Ascending aorta (tissue), 2 donors: ENCODE measurements around the gene CLMN. TPM values are rescaled to one million over a fixed set of nuclear protein-coding genes. Genes with fewer than 3 reads are reported as not detected.

Experiments used
- DNase-seq, 2 donors: peaks; one replicate each; pipeline ENCODE4 v3.0.0-alpha.2; 2019; ENCODE audit warnings: low spot score in 2 of 2
- H3K27ac ChIP-seq, 2 donors: fragments of 200-600 bp; sonication (generic); one replicate each; pipeline ENCODE4 v1.5.1; 2016 to 2017; ENCODE audit warnings: mild to moderate bottlenecking in 1 of 2
- H3K27me3 ChIP-seq: fragments of 200-600 bp; sonication (generic); one replicate; pipeline ENCODE4 v1.5.1; 2017
- H3K36me3 ChIP-seq, 2 donors: fragments of 200-600 bp; sonication (generic); one replicate each; pipeline ENCODE4 v1.5.1; 2016
- H3K4me1 ChIP-seq, 2 donors: fragments of 200-600 bp; sonication (generic); one replicate each; pipeline ENCODE4 v1.5.1; 2016 to 2017; ENCODE audit warnings: mild to moderate bottlenecking in 1 of 2
- H3K4me3 ChIP-seq, 2 donors: fragments of 200-600 bp; sonication (generic); one replicate each; pipeline ENCODE4 v1.5.1; 2016 to 2017; ENCODE audit warnings: mild to moderate bottlenecking in 1 of 2
- H3K9me3 ChIP-seq, 2 donors: fragments of 200-600 bp; sonication (generic); one replicate each; pipeline ENCODE4 v1.5.1; 2016
- CTCF ChIP-seq, 3 experiments: fragments of 200-600 bp in 2 of 3; fragments of 450-650 bp in 1 of 3; sonication (generic) in 2 of 3; IDR thresholded peaks; one replicate each; pipeline ENCODE4 v1.5.1; 2016 to 2019; ENCODE audit warnings: antibody characterized with exemption in 3 of 3, mild to moderate bottlenecking in 1 of 3, moderate library complexity in 1 of 3
- intact Hi-C: fragments of 100-400 bp; cut with DNase I; formaldehyde crosslinking; loops from one replicate; pipeline ENCODE4 v1.15.1; 2023
- total RNA-seq: library from RNA; depleted of rRNA; stranded (reverse); fragments of >200 nt; gene quantifications from one replicate; pipeline ENCODE4 v1.1.0, GENCODE V29; 2016

CLMN gene
- total RNA-seq, 1 donor from 2014 or later, result 4.7 TPM

GRCh38 chr14:95282354-95282985, 37.2 kb downstream of the CLMN start:
- Histone ChIP-seq H3K4me1 (no peaks in the 10 kb centered on the region), H3K36me3 (no peaks in the 10 kb centered on the region), H3K27ac (no peak overlapping the region), H3K9me3 (no peaks in the 10 kb centered on the region), H3K4me3 (no peak overlapping the region), H3K27me3 (no peaks in the 10 kb centered on the region)
- no peak for TF ChIP-seq CTCF (IDR thresholded peaks at IDR 0.05)
- no peak for DNase-seq
- intact Hi-C loops, result no loop called here

- no peak overlapping the region for H3K4me3 ChIP-seq
- intact Hi-C loops, result no loop called here
- no peaks in the 10 kb centered on the region for H3K9me3 ChIP-seq
- no peaks in the 10 kb centered on the region for H3K27me3 ChIP-seq
- no peak overlapping the region for H3K27ac ChIP-seq
- no peak for TF ChIP-seq CTCF (IDR thresholded peaks at IDR 0.05)
- no peaks in the 10 kb centered on the region for H3K4me1 ChIP-seq
- no peaks in the 10 kb centered on the region for H3K36me3 ChIP-seq
- no peak for DNase-seq
Measured at GRCh38 chr14:95281560-95282176, 38.0 kb downstream of the CLMN start.

- H3K27me3 ChIP-seq, result no peaks in the 10 kb centered on the region
- no peaks in the 10 kb centered on the region for H3K36me3 ChIP-seq
- H3K9me3 ChIP-seq, result no peaks in the 10 kb centered on the region
- no peaks in the 10 kb centered on the region for H3K4me1 ChIP-seq
- H3K27ac ChIP-seq, result no peak overlapping the region
- TF ChIP-seq CTCF (IDR thresholded peaks at IDR 0.05), result no peak
- intact Hi-C loops, result no loop called here
- DNase-seq, result no peak
- H3K4me3 ChIP-seq, result no peak overlapping the region
Measured at GRCh38 chr14:95275494-95275893, 44.2 kb downstream of the CLMN start.

- Histone ChIP-seq H3K9me3 (no peaks in the 10 kb centered on the region), H3K27me3 (no peaks in the 10 kb centered on the region), H3K27ac (no peak overlapping the region), H3K4me3 (no peak overlapping the region), H3K4me1 (no peaks in the 10 kb centered on the region), H3K36me3 (no peaks in the 10 kb centered on the region)
- DNase-seq, result no peak
- intact Hi-C loops, result no loop called here
- TF ChIP-seq CTCF (IDR thresholded peaks at IDR 0.05), result no peak
Measured at GRCh38 chr14:95274874-95275273, 44.8 kb downstream of the CLMN start.

GRCh38 chr14:95274279-95274678, 45.4 kb downstream of the CLMN start:
- no peak overlapping the region for H3K4me3 ChIP-seq
- DNase-seq, result no peak
- H3K36me3 ChIP-seq, result no peaks in the 10 kb centered on the region
- H3K4me1 ChIP-seq, result no peaks in the 10 kb centered on the region
- no peak overlapping the region for H3K27ac ChIP-seq
- no peaks in the 10 kb centered on the region for H3K9me3 ChIP-seq
- no peaks in the 10 kb centered on the region for H3K27me3 ChIP-seq
- intact Hi-C loops, result no loop called here
- TF ChIP-seq CTCF (IDR thresholded peaks at IDR 0.05), result no peak
